Measurements from ENCODE around the gene NR3C1. TPM values are rescaled to one million over a fixed set of nuclear protein-coding genes. Genes with fewer than 3 reads are reported as not detected.

NR3C1 gene
- total and polyA plus RNA-seq, 2 donors (not counting 1 experiment from before 2014, with no cell fraction given) = 17.6 to 218 TPM

GRCh38 chr5:143398451-143399237 lies 4.8 kb downstream of the NR3C1 start:
- H3K27ac ChIP-seq (ENCODE audit: low read length in 2 of 2) = peak overlapping the region in 1 of 2 donors; percentile 9
- DNase-seq (no peak), ATAC-seq (ENCODE audit: low read depth) (no peak)
- H3K4me1 Mint-ChIP-seq = peaks cover 67% of the 10 kb centered on the region
- peak overlapping the region in 4 of 5 experiments; percentile 10 to 57 (median 20) for H3K4me3 ChIP-seq (ENCODE audit: control extremely low read depth in 1 of 5, extremely low read depth in 1 of 5, insufficient read depth in 1 of 5, low read depth in 2 of 5, low read length in 4 of 5)
- no peaks in the 10 kb centered on the region for H3K27me3 ChIP-seq (replicated peaks in 1 of 4; ENCODE audit: control extremely low read depth in 1 of 4, control insufficient read depth in 3 of 4, insufficient read depth in 4 of 4, low read length in 3 of 4)
- WGBS (ENCODE audit: insufficient coverage) = 33% methylated on average over 1 of the region's 8 CpGs
- H3K27ac Mint-ChIP-seq = no peak overlapping the region
- ChIA-PET POLR2A (no interaction called here), CTCF (interaction anchor here (0.7 to 1.4 kb wide), 3 partner anchors 52 to 426 kb away, joined by 3 read pairs; no protein-coding TSS in a partner anchor)
- H3K4me1 ChIP-seq (ENCODE audit: control insufficient read depth in 2 of 2, insufficient read depth in 2 of 2, low read length in 2 of 2) = peaks cover 37 to 84% of the 10 kb centered on the region in 2 donors
- no peaks in the 10 kb centered on the region for H3K27me3 Mint-ChIP-seq
- intact Hi-C loops (cut with micrococcal nuclease) = loop anchor here (1.0 to 10.0 kb wide), 3 partner anchors 8 to 54 kb away; no protein-coding TSS in a partner anchor
- peak overlapping the region; percentile 53 for H3K9ac ChIP-seq (ENCODE audit: low read length)
- H3K4me2 ChIP-seq (replicated peaks; ENCODE audit: low read depth, low read length, poor library complexity, severe bottlenecking) = peak overlapping the region; percentile 99
- no peaks in the 10 kb centered on the region for H3K9me3 ChIP-seq (ENCODE audit: control extremely low read depth in 1 of 3, control insufficient read depth in 2 of 3, insufficient read depth in 1 of 3, low read length in 2 of 3)
- peaks cover 5 to 14% of the 10 kb centered on the region in 2 experiments for H3K36me3 ChIP-seq (replicated peaks in 1 of 2; ENCODE audit: control extremely low read depth in 1 of 2, control insufficient read depth in 1 of 2, extremely low read depth in 1 of 2, insufficient read depth in 2 of 2, low read length in 1 of 2)
- peak overlapping the region; percentile 95 for H3K4me3 Mint-ChIP-seq
- H3K79me2 ChIP-seq (ENCODE audit: control insufficient read depth, insufficient read depth, low read length) = peaks cover 95% of the 10 kb centered on the region
- H3K9me3 Mint-ChIP-seq (ENCODE audit: insufficient read depth) = no peaks in the 10 kb centered on the region
- H2AFZ ChIP-seq (ENCODE audit: insufficient read depth, low read depth, low read length, poor library complexity, severe bottlenecking) = no peak overlapping the region
- TF ChIP-seq EZH2 (IDR thresholded peaks at IDR 0.05; ENCODE audit: borderline replicate concordance, insufficient read depth, low read depth, low read length, poor library complexity, severe bottlenecking) (no peak), CTCF (IDR thresholded peaks at IDR 0.05) (no peak)
- peaks cover 85% of the 10 kb centered on the region for H4K20me1 ChIP-seq (ENCODE audit: control insufficient read depth, insufficient read depth, low read length, poor library complexity, severe bottlenecking)

GRCh38 chr5:143398053-143398355 lies 5.5 kb downstream of the NR3C1 start:
- ATAC-seq (ENCODE audit: low read depth) (no peak), DNase-seq (no peak)
- CTCF ChIA-PET = interaction anchor here (0.7 to 1.4 kb wide), 3 partner anchors 53 to 427 kb away, joined by 3 read pairs; no protein-coding TSS in a partner anchor
- peaks cover 37 to 91% of the 10 kb centered on the region in 2 donors for H3K4me1 ChIP-seq (ENCODE audit: control insufficient read depth in 2 of 2, insufficient read depth in 2 of 2, low read length in 2 of 2)
- H3K79me2 ChIP-seq (ENCODE audit: control insufficient read depth, insufficient read depth, low read length) = peaks cover 100% of the 10 kb centered on the region
- H2AFZ ChIP-seq (ENCODE audit: insufficient read depth, low read depth, low read length, poor library complexity, severe bottlenecking) = no peak overlapping the region
- no peaks in the 10 kb centered on the region for H3K9me3 ChIP-seq (ENCODE audit: control extremely low read depth in 1 of 3, control insufficient read depth in 2 of 3, insufficient read depth in 1 of 3, low read length in 2 of 3)
- peaks cover 70% of the 10 kb centered on the region for H3K4me1 Mint-ChIP-seq
- H3K4me3 ChIP-seq (ENCODE audit: control extremely low read depth in 1 of 5, extremely low read depth in 1 of 5, insufficient read depth in 1 of 5, low read depth in 2 of 5, low read length in 4 of 5) = peak overlapping the region in 1 of 5 experiments; percentile 57
- peaks cover 92% of the 10 kb centered on the region for H4K20me1 ChIP-seq (ENCODE audit: control insufficient read depth, insufficient read depth, low read length, poor library complexity, severe bottlenecking)
- H3K27me3 ChIP-seq (replicated peaks in 1 of 4; ENCODE audit: control extremely low read depth in 1 of 4, control insufficient read depth in 3 of 4, insufficient read depth in 4 of 4, low read length in 3 of 4) = no peaks in the 10 kb centered on the region
- H3K27me3 Mint-ChIP-seq = no peaks in the 10 kb centered on the region
- peak overlapping the region; percentile 53 for H3K9ac ChIP-seq (ENCODE audit: low read length)
- H3K9me3 Mint-ChIP-seq (ENCODE audit: insufficient read depth) = no peaks in the 10 kb centered on the region
- TF ChIP-seq CTCF (IDR thresholded peaks at IDR 0.05) = no peak
- TF ChIP-seq EZH2 (IDR thresholded peaks at IDR 0.05; ENCODE audit: borderline replicate concordance, insufficient read depth, low read depth, low read length, poor library complexity, severe bottlenecking) = no peak
- peak overlapping the region; percentile 95 for H3K4me3 Mint-ChIP-seq
- no peak overlapping the region for H3K27ac ChIP-seq (ENCODE audit: low read length in 2 of 2)
- POLR2A ChIA-PET = no interaction called here
- intact Hi-C loops (cut with micrococcal nuclease) = loop anchor here (5.0 to 10.0 kb wide), 2 partner anchors 36 to 53 kb away; no protein-coding TSS in a partner anchor
- no peak overlapping the region for H3K27ac Mint-ChIP-seq
- WGBS (ENCODE audit: insufficient coverage) = no CpG with 5 or more reads among the region's 2 CpGs
- peaks cover 5 to 14% of the 10 kb centered on the region in 2 experiments for H3K36me3 ChIP-seq (replicated peaks in 1 of 2; ENCODE audit: control extremely low read depth in 1 of 2, control insufficient read depth in 1 of 2, extremely low read depth in 1 of 2, insufficient read depth in 2 of 2, low read length in 1 of 2)
- H3K4me2 ChIP-seq (replicated peaks; ENCODE audit: low read depth, low read length, poor library complexity, severe bottlenecking) = peak overlapping the region; percentile 99
